Kidney glomerular epithelial cell (primary cell): ENCODE results near the gene CD63.

Source experiments
- DNase-seq: peaks from one replicate; lab custom pipeline; 2025; lab: John Stamatoyannopoulos, UW

CD63 gene

DNA sequence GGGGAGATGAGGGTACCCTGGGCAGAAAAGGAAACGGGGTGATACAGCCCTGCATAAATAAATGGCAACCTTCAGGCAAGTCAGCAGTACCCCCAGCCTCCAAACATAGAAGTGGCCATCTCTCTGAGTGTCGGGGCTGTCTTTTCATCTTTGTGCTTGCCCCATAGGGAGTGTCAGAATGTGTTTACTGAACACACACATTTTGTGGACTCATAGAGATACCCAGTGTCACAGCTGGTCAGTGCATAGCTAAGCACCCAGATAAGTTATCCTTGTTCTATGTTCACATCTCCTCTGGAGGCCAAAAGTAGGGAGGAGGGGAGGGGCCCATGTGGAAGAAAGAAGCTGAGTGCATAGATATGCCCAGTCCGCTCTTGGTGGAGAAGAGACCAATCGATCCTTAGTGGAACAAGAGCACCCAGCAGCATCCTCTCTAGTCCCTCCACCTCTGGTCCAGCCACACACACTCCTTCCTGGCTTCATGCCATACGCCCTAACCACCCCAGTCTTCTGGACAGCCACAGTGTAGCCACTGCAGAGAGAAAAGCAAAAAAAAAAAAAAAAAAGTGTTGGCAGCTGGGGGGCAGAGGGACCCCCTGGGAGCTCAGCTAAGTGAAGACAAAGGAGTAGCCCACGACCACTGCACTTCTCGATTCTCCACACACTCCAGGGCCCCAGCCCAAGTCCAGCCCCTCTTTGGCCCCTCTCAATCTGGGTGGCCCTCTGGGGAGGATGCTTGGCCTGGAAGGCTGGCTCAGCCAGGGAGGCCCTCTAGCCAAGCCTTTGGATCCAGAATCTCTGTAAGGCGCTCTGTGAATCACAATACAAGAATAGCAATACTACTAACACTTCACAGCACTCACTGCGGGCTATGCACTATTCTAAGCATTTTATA, 23.7 kb downstream of the CD63 start:
- no peak for DNase-seq

DNA sequence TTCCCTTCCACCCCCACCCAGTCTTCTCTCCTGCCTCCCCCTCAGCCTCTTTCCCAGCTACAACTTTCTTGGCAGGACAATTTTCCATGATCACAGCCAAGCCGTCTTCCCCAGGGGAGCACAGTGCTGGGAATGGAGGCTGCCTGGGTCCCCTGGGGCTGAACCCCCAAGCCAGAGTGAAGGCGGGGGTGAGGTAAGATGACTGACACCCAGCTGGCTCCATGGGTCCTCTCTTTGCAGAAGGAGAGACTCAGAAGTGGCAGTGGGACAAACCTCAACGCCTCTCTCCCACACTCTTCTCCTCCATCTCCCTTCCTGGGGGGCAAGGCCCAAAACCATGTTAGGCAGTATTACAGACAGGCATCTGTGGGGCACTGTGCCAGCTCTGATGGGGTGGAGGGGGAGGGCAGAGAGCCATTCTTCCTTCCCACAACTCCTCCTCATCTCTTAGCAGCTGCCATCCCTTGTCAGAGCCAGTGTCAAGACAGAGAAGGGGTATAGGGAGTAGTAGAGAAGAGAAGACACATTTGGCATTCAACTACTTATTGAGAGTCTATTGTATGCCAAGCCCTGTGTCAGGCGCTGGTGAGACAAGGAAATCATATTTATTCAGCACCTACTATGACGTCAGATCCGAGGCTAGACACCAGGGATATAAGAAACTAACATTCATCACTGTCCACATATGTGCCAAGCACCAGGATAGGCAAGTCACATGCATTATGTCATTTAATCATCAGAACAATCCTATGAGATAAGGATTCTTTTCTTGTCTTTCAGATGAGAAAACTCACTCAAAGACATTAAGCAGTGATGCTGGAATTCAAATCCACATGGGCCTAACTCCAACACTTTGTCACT, 24.7 kb downstream of the CD63 start:
- no peak for DNase-seq

DNA sequence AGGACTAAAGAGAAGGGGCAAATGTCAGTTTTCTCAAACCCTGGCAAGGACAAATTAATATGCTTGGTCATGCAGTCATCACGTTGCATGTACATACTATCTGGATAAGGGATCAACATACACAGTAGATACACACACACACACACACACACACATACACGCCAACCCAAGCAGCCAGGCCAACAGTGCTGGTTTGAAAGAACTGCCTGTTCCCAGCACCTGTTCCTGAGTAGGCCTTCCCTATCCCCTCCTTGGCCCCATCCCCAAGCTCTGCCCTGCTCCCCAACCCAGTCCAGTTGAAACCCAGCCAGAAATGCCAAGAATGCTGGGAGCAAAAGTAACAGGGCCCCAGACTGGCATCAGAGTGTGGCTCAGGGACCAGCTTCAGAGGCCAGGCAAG, 25.5 kb downstream of the CD63 start:
- DNase-seq, result no peak

DNA sequence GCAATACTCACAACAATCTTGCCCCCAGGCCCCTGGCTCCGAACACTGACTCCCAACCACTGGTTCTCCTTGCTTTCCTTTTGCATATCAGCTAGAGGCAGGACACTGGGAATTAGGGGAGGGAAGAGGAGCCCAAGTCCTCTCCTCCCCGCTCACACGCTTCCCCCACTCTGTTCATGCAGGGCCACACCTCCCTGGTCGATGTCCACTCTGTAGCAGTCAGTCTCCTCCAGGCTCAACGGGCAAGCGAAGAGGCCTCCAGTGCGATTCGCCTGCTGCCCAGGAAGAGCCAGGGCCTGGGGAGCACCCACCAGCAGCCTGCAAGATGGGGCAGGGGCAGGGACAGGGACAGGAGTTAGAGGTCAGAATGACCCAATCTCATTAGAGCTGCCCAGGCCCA, 25.9 kb downstream of the CD63 start:
- no peak for DNase-seq

DNA sequence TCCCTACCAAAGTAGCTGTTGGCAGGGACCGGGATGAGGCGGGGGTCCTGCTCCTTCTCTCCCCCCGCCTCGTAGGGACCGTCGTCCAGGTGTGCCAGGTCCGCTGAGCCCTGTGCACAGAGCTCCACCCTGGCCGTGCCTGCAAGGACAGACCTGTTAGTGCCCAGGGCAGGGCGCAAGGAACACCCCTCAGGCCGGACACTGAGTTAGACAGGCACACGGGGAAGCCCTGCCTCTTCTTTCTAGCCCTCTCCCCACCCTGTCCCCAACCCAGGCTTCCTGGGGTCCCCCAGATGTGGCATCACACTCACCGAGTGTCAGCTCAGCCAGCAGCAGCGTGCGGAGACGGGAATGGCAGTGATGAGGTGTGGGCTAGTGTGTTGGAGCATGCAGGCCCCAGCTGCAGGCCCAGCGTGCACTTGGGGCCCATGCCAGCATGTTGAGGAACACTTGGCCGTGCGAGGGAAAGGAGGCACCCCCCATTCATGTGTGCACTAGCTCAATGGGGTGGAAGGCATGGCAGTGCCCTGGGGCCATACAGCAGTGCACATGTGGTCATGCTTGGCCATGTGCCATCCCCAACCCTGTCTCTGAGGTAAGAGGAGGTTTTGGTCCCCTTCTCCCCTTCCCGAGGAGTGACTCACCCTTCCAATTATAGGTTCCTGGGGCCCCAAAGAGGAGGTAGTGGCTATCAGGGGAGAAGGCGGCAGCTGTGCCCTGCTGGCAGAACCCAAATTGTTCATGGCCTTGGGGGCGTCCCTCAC, 28.4 kb downstream of the CD63 start:
- no peak for DNase-seq

DNA sequence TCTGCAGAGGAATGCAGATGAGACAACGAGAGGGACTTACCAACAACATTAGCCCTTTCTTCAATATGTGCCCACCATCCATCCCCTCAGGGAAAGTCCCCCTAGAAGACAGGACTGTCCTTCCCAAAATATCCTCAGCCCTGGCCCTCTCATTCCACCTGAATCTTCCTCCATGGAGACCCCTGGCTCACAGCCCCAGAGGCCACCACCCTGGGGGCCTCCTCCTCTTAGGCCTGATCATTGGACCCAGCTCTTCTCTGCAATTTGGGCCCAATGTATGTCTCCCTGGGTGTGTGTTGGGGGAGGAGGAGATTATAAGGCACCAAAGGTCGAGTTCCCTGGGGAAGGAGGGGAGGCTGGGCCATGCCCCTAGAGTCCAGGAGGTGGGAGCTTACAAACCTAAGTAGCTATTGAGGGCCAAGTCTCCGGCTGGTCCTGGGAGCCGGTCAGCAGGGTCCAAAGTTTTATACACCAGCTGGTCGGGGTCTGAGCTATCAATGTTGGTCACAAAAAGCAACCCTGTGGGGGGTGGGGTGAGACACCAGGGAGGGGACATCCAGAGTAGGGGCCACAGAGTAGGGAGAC, 29.2 kb downstream of the CD63 start:
- DNase-seq, result no peak

DNA sequence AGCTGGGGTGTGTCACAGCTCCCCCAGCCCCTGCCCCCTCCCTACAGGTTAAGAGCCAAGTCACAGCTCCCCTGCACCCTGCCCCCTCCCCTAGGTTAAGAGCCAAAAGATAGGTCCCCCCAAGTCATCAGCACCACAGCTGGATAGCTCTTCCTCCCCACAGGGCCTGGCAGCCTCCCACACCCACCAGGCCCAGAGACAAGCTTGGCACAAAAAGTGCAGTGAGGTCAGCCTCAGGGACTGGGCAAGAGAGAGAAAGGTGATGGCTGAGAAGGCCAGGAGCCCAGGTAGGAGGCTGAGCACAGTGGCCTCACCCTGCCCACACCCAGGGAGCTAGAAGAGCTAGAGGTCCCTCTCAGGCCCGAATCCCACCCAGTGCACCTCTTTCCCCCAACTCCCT, 29.8 kb downstream of the CD63 start:
- DNase-seq, result no peak

DNA sequence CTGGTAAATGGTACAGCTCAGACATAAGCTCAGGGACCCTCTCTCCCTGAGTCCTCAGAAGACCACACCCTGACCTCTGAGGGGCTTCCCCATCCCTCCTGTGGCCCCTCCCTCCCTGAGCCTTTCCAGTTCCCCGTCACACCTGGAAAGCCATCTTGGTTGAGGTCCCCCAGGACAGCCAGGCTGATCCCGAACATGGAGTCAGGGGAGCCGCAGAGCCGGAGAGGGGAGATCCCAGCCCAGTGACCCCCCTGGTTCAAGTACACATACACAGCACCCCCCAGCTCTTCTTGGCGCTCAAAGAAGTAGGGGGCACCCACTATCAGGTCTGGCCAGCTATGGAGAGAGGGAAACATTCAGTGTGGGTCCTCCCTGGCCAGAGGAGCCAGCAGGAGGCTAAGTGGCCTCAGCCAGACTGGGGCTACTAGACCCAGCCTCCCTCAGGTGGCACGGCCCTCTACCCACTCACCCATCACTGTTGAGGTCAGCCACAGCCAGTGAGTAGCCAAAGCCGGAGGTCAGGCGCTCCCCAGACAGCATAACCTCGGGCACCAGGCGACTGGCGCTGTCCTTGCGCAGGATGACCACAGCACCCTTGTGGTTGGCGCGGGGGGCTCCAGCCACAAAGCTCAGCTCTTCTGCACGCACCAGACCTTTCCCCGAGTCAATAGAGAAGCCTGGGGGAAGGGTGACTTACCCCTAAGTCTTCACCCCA, 30.4 kb downstream of the CD63 start:
- DNase-seq, result no peak

DNA sequence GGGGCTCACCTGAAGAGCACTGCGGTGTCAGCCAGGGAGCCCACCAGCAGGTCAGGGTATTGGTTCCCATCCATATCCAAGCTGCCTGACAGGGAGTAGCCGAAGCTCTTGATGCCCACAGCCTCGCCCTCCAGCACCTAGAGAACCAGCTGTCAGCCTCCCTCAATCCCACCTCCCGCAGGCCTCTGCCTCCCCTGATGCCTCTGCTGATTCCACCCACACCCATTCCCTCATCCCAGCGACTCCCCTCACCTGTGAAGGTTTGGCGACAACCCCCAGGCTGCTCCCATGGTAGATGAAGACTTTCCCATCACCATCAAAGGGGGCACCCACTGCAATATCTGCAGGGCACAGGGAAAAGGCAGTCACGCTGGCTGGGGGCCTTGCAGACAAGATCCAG, 31.1 kb downstream of the CD63 start:
- DNase-seq, result no peak

DNA sequence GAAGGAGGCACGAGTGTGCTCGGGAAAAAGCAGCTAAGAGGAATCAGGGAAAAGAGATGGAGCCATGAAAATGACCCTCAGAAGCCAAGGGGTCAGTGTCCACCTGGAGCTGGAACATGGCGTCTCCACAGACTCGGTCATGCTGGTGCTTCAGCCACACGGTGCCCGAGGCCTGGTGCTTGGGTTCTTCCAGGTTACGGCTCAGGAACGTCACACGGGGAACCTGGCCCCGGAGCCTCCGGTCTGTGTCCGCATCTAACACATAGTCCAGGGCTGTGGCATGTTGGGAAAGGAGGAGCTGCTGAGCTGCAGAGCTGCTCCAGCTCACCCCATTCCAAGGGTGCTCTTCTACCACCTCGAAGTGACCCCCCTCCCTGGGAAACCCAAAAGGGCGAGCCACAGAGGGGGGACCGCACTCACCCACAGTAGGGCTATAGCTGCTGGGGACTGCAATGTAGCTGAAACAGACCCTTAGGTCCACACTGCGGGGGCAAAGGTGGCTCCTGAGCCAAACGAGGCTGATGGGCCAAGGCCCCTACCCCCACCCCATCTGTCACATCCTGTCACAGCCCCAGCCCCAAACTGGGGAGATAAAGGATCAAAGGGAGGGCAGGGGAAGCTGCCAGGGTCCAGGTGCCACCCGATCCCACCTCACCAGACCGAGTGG, 31.9 kb downstream of the CD63 start:
- no peak for DNase-seq

DNA sequence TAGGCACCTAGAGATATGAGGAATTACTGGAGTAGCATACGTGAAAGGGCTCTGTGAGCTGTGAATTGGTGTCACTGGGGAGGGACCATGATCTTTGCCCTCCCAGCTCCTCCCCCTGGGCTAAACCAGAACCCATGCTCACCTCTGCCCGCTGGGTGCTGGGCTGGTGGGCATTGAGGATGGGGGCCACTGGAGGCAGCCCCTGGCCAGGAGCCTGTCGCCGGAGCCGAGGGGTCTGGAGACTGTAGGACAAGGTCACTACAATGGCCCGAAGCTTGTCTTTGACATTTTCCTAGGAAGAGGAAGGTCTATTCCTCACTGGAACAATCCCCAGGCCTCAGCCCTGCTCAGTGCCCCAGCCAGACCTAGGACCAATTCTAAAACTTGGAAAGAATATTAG, 32.7 kb downstream of the CD63 start:
- DNase-seq, result no peak

DNA sequence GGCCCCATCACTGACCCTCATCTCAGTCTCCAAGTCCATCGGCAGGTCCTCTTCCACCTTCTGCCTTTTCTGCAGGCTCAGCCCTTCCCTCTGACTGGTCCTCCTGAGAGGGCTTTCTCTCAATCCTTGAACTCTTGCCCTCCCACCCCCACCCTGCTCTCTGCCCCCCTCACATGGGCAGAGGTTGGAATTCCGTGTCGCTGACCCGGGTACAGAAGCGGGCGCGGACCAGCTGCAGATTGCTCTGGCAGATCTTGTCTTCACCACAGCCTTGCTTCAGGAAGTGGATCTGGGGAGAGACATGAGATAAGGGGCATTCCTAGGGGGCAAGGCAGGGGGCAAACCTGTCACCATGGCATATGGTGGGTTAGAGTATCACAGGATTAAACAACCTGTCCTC, 33.5 kb downstream of the CD63 start:
- no peak for DNase-seq

DNA sequence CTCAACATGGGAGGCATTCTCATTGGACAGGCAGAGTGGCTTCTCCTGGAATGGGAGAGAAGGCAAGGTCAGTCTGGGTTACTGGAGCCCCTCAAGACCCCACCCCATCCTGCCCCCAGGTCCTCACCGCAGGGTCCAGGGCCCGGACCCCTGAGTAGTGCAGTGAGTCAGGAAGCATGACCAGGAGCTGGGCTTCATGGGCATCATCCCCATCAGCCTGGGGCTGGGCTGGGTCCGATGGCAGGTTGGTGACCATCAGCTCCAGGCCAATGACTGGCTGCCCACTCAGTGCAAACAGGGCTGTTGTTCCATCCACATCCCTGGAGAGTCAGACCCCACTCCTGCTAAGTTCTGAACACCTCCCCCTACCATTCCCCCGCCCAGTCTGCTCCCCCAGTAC, 34.2 kb downstream of the CD63 start:
- DNase-seq, result no peak

DNA sequence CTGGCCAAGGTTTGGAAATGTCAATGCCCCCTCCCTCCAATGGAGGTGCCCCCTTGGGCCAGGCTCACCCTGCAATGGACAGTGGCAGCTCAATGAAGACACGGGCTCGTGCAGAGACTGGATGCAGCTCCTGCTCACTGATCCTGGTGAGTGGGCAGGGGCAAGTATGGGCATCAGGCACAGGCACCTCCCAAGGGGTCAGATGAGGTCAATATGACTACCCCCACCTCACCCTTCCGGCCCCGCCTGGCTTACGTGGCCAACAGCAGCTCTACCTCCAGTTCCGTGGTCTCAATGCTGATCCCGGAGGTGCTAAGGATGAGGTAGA, 34.7 kb downstream of the CD63 start:
- no peak for DNase-seq

DNA sequence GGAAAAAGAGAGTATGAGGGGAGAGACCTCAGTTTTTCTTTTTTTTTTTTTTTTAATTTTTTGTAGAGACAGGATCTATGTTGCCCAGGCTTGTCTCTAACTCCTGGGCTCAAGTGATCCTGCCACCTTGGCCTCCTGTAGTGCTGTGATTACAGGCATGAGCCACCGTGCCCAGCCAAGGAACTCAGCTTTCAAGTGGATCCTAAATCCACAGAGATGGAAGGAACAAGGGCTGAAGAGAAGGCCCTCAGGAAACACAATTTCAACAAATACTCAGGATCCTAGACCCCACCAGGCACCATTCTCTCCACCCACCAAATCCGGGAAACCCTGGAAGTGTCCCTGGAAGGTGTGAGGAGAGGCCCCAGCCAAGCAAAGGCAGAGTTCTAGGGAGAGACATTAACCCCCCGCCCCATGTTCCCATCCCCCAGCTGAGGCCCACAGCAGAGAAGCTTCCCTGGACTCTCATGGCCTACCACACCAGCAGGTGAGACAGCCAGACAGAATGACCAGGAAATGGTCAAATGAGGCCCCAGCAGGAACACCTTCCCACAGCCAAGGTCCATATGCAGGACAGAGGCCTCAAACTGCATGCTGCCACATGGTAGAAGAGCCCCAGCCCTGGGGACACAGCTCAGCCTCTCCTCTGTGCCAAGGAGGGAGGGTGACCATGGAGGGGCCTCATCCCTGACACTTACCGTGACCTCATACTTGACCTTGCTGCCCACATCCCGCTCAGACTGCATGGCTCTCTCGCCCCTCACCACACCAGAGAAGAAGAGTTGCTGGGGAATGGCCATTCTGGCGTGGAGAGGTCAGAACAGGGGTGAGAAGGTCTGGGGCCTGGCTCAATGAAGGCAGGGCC, 35.3 kb downstream of the CD63 start:
- no peak for DNase-seq

DNA sequence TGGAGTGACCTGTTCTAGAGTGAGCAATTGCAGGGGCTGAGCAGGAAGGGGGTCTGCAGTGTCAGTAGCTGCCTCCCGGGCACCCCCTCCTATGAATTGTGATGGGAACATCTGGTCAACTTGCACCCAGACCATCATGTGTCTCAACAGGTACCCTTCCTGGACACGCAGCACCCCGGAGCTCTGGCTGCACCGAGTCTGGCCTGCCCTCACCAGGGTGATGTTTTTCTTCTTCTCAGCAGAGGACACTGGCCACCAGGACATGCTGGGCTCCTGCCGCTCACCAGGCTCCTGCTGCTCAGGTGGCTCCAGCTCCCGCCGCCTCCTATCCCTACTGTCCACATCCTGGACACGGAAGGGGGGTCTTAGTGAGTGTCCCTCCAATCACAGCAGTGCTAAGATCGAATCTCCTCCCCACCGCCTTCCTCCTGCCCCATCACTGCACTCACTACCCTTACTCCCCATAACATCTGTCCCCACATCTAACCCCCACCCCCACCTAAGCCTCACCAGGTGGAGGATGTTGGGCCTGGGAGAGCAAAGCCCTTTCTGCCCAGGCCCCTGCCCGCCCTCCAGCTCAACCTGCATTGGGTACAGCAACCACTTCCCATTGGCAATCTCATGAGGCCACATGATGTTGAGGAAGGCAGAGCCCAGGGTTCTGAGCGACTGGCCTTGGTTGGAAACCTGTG, 36.0 kb downstream of the CD63 start:
- DNase-seq, result no peak

DNA sequence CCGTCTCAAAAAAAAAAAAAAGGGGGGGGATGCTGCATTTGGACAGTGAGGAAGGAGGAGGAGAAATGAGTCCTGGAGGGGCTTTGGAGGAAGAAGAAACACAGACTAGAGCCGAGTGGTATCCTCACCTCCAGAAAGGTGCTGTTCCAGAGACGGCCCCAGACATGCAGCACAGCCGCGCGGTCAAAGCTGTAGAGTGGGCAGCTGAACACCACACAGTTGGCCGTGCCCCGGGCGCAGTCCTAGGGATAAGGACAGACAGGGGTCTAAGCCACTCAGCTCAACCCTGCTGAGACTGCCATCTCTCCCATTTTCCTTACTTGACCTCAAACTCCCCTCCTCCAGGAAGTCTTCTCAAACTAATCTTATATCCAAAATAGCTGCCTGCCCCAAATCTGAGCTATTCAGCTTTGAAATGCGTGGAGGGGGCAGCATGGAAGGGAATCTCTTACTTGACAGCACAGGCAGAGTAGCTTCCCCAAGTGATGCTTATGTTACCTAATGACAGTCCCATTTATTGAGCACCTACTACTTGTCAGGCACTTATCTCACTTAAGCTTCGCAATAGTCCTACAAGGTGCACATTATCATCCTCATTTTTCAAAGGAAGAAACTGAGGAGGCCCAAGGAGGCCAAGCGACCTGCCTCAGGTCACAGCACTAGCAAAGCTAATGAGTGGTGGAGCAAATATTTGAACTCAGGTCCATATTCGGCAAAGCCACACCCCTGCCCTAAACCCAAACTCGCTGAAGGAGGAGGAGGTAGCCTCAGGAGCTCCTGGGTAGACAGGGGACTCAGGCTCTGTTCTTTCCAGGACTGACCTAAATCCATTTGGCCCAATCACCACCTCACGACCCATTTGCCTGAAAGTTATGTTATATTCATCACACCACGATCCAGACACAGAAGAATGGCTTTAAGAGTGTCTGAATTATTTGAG, 39.8 kb downstream of the CD63 start:
- no peak for DNase-seq

DNA sequence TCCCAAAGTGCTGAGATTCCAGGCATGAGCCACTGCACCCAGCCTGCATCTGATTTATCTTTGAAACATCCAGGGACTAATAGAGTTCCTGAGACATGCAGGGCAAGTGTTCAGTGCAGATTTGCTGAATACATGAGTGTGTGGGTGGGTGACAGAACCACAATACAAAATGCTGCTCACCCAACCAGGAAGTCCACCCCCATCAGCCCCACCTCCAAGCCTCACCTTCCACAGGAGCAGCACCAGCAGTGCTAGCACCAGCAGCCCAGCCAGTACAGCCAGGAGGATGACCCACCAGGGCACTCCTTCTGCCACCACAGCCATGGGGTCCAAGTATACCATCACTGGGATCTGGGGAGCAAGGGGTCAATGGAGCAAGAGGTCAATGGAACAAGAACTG, 41.1 kb downstream of the CD63 start:
- DNase-seq, result peak; percentile 9
